GM12872 (cell line): ENCODE data around the gene SNX11.
A peak's percentile ranks its signal among the peaks of the same experiment; 100 is the strongest.

Experiments used
- TF ChIP-seq, protein P1 (sequence below): IDR thresholded peaks from 3 replicates; pipeline ENCODE4 v1.5.1; 2011; ENCODE audit warnings: low read depth, mild to moderate bottlenecking, low read length, moderate library complexity; ENCODE audit not compliant: insufficient read depth

Gene SNX11

GRCh38 chr17:48066656-48067055, 40.9 kb upstream of the SNX11 start:
- TF ChIP-seq, protein P1, sequence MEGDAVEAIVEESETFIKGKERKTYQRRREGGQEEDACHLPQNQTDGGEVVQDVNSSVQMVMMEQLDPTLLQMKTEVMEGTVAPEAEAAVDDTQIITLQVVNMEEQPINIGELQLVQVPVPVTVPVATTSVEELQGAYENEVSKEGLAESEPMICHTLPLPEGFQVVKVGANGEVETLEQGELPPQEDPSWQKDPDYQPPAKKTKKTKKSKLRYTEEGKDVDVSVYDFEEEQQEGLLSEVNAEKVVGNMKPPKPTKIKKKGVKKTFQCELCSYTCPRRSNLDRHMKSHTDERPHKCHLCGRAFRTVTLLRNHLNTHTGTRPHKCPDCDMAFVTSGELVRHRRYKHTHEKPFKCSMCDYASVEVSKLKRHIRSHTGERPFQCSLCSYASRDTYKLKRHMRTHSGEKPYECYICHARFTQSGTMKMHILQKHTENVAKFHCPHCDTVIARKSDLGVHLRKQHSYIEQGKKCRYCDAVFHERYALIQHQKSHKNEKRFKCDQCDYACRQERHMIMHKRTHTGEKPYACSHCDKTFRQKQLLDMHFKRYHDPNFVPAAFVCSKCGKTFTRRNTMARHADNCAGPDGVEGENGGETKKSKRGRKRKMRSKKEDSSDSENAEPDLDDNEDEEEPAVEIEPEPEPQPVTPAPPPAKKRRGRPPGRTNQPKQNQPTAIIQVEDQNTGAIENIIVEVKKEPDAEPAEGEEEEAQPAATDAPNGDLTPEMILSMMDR: no peak

DNA sequence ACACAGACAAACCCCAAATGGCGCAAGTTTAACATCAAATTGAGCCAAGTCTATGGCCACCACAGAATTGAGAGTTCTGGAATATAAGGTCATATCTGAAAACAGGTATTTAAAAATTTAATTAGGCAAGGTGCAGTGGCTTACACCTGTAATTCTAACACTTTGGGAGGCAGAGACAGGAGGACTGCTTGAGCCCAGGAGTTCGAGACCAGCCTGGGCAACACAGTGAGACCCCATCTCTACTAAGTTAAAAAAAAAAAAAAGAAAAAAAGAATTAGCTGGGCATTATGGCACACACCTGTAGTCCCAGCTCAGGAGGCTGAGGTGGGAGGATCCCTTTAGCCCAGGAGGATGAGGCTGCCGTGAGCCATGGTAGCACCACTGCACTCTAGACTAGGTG, 40.3 kb upstream of the SNX11 start:
- TF ChIP-seq, protein P1: no peak

GRCh38 chr17:48068491-48068961, 39.0 kb upstream of the SNX11 start:
- TF ChIP-seq, protein P1: peak; percentile 54; the same call in 2 of the 3 replicates

- TF ChIP-seq, protein P1: no peak
Measured at GRCh38 chr17:48070195-48070594, 37.4 kb upstream of the SNX11 start.

- TF ChIP-seq, protein P1: no peak
Measured at GRCh38 chr17:48071654-48072053, 35.9 kb upstream of the SNX11 start.

DNA sequence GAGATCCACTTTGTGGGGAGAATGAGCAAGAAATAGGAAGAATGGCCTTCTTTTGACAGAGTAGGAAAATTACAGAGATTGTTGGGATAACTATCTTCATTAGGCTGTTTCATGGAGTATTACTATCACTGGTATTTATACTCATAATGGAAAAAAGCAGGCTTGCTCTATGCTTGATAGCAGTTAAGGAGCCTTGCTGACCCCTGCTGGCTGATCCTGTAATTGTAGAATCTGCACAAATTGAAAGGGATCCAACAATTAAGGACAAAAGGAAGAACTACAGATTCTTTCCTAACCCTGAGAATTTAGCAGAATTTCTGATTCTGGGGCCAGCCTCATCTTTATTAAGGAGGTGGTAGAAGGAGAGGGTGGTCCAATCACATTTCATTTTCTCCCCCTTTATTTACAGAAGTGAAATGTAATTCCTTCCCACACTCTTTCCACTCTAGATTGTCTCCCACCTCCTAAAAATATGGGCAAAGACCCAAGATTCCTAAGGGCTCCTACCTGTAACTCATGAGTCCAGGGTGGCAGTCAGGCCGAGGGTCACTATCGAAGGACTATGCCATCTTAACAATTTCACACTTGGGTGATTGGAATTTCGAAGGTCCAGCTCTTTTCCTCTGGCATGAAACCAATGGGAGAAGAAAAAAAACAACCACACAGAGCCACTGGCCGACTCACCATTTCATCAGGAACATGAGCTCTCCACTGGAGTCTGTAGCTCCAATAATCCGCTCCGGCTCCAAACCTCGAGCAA, 33.1 kb upstream of the SNX11 start:
- TF ChIP-seq, protein P1: peak; percentile 77

DNA sequence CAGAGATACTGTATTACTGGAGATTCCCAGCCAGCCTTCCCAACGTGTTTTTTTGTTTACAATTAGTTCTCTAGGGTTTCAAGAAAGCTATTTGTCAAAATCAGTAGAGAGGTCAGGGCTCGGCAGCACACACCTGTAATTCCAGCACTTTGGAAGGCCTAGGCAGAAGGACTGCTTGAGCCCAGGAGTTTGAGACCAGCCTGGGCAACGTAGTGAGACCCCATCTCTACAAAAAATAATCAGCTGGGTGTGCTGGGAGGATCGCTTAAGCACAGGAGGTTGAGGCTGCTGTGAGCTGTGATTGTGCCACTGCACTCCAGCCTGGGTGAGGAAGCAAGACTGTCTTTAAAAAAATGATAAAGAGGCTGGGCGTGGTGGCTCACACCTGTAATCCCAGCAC, 25.7 kb upstream of the SNX11 start:
- TF ChIP-seq, protein P1: no peak
